Lung (tissue), 12 donors: ENCODE results near the gene C22orf31. TPM values are rescaled to one million over a fixed set of nuclear protein-coding genes. Genes with fewer than 3 reads are reported as not detected.

ENCODE experiments used
- ATAC-seq: fragments of 200-7000 bp; cut with Tn5 transposase; one replicate; pipeline ENCODE4 v1.9.1; 2020; ENCODE audit warnings: moderate number of reproducible peaks; ENCODE audit not compliant: insufficient read depth, low FRiP score
- DNase-seq, 3 donors: peaks; one replicate each; pipeline ENCODE4 v3.0.0-alpha.2; 2013 to 2017
- H3K27ac ChIP-seq, 2 donors: one replicate each; pipeline ENCODE4 v1.5.1; 2013; ENCODE audit warnings: mild to moderate bottlenecking in 2 of 2, moderate library complexity in 2 of 2, control low read depth in 1 of 2, inconsistent platforms in 1 of 2, low read depth in 1 of 2, low read length in 1 of 2
- H3K27me3 ChIP-seq, 3 donors: one replicate each; pipeline ENCODE4 v1.5.1; 2013; ENCODE audit warnings: low read length in 2 of 3; ENCODE audit not compliant: control insufficient read depth in 3 of 3, insufficient read depth in 3 of 3
- H3K36me3 ChIP-seq, 4 donors: one replicate each; pipeline ENCODE4 v1.5.1; 2013; ENCODE audit warnings: low read length in 4 of 4, mild to moderate bottlenecking in 1 of 4, moderate library complexity in 1 of 4; ENCODE audit not compliant: control insufficient read depth in 4 of 4, insufficient read depth in 4 of 4
- H3K4me1 ChIP-seq, 5 donors: one replicate each; pipeline ENCODE4 v1.5.1; 2013; ENCODE audit warnings: low read length in 5 of 5, mild to moderate bottlenecking in 2 of 5, moderate library complexity in 1 of 5; ENCODE audit not compliant: control insufficient read depth in 5 of 5, insufficient read depth in 5 of 5
- H3K4me3 ChIP-seq: one replicate; pipeline ENCODE4 v1.5.1; 2013; ENCODE audit warnings: mild to moderate bottlenecking, control low read depth, moderate library complexity
- H3K9ac ChIP-seq, 2 donors: one replicate each; pipeline ENCODE4 v1.5.1; 2013; ENCODE audit warnings: low read length in 2 of 2, control low read depth in 1 of 2; ENCODE audit not compliant: insufficient read depth in 1 of 2
- H3K9me3 ChIP-seq, 4 donors: one replicate each; pipeline ENCODE4 v1.5.1; 2013; ENCODE audit warnings: low read length in 3 of 4, mild to moderate bottlenecking in 1 of 4, moderate library complexity in 1 of 4; ENCODE audit not compliant: control insufficient read depth in 4 of 4, insufficient read depth in 3 of 4
- WGBS, 2 donors: extraction: QIAGEN DNeasy Blood & Tissue Kit; methylation state at CpG; one replicate each; pipeline ENCODE4 v1.1.7; 2013; 5-methylcytosine and 5-hydroxymethylcytosine counted together
- polyA plus RNA-seq, 2 donors: library from polyadenylated mRNA; stranded (reverse); fragments of 200-250 nt; gene quantifications; one replicate each; pipeline ENCODE4 v1.2.1, GENCODE V29; 2013
- total RNA-seq, 2 donors: library from RNA; depleted of rRNA in 1 of 2; stranded (reverse); fragments of >200 nt in 1 of 2; gene quantifications; one replicate each; pipeline ENCODE4 v1.2.1, GENCODE V29; 2014 to 2021
- TF ChIP-seq, protein P1 (sequence below): IDR thresholded peaks from 2 replicates; pipeline ENCODE4 v1.5.1; 2012; ENCODE audit warnings: mild to moderate bottlenecking; ENCODE audit errors: control extremely low read depth, extremely low read depth
- donor health status: control.
- donor health status: control.
- donor health status: Bipolar disorder and iron deficiency.
- donor health status: healthy.
- donor health status: DM: yes; HTN: yes; CAD: no.

The C22orf31 gene
- total and polyA plus RNA-seq, 4 donors: 0.07 to 0.30 TPM; not detected in 2

DNA sequence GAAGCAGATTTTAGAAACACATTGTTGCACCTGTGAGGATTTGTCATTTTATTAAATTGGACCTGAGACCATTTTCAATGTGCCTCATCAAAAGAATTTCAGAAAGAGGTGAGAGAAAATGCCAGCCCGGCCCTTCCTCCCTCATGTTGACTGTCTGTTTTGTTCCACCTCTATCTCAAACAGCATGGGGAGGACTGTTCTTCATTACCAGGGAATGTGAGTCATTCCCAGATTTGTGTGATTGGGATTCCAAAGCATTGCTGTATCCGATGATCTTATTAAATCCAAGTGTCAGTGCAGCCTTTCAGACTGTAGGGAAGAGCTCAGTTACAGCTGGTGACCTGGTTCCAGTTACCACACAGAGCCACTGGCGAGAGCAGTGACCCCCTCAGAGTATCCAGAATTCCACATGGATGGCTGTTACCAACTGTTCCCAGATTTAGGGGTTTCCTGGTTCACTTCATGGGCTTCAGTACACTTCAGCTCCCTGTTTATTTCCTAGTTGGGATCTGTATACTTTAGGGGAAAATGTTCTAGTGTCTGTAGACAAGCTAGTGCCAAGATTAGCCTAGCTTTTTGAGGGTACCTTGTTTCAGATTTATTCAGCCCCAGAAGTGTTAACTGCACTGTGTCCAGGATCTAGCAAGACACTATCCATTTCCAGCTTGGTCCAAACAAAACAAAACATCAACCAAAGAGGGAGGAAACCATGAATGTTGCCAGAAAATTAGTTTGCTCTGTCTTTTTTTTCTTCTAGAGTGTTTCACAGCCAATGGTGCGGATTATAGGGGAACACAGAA lies 32.1 kb upstream of the C22orf31 start:
- H3K36me3 ChIP-seq: peaks cover 0 to 9% (median 0%) of the 10 kb centered on the region in 4 donors
- H3K9ac ChIP-seq: no peak overlapping the region
- DNase-seq: peak; percentile 45 to 90 (median 87)
- no peaks in the 10 kb centered on the region for H3K9me3 ChIP-seq
- H3K4me1 ChIP-seq: peaks cover 3 to 45% (median 44%) of the 10 kb centered on the region in 5 donors
- H3K4me3 ChIP-seq: no peak overlapping the region
- no peak overlapping the region for H3K27ac ChIP-seq
- no peaks in the 10 kb centered on the region for H3K27me3 ChIP-seq
- WGBS, 2 donors: 73 to 86% methylated on average over 4 of the region's 4 CpGs
- no peak for ATAC-seq
- TF ChIP-seq, protein P1, sequence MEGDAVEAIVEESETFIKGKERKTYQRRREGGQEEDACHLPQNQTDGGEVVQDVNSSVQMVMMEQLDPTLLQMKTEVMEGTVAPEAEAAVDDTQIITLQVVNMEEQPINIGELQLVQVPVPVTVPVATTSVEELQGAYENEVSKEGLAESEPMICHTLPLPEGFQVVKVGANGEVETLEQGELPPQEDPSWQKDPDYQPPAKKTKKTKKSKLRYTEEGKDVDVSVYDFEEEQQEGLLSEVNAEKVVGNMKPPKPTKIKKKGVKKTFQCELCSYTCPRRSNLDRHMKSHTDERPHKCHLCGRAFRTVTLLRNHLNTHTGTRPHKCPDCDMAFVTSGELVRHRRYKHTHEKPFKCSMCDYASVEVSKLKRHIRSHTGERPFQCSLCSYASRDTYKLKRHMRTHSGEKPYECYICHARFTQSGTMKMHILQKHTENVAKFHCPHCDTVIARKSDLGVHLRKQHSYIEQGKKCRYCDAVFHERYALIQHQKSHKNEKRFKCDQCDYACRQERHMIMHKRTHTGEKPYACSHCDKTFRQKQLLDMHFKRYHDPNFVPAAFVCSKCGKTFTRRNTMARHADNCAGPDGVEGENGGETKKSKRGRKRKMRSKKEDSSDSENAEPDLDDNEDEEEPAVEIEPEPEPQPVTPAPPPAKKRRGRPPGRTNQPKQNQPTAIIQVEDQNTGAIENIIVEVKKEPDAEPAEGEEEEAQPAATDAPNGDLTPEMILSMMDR: no peak

DNA sequence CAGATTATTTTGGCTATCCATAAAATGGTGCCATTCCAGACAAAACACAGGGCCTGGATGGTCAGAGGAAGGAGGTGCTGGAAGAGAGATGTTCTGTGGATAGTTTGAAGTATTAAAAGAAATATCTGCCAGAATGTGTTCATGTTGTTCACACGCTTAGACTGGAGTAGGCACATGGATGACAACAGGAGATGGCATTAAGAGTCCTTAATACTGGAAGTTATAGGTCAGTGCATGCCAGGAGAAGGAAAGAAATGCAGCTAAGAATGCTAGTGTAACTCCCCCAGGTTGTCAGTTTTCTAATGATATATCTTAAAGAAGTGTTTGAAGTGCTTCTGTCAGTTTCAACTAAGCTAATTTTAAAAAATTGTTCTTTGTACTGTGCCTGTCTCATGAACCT lies 31.4 kb upstream of the C22orf31 start:
- ATAC-seq (no peak), DNase-seq (no peak)
- H3K9ac ChIP-seq: no peak overlapping the region
- H3K27me3 ChIP-seq: no peaks in the 10 kb centered on the region
- H3K36me3 ChIP-seq: peaks cover 0 to 9% (median 0%) of the 10 kb centered on the region in 4 donors
- TF ChIP-seq, protein P1: no peak
- WGBS, 2 donors: 80 to 96% methylated on average over 1 of the region's 1 CpG
- no peak overlapping the region for H3K4me3 ChIP-seq
- peaks cover 3 to 46% (median 44%) of the 10 kb centered on the region in 5 donors for H3K4me1 ChIP-seq
- no peak overlapping the region for H3K27ac ChIP-seq
- no peaks in the 10 kb centered on the region for H3K9me3 ChIP-seq

DNA sequence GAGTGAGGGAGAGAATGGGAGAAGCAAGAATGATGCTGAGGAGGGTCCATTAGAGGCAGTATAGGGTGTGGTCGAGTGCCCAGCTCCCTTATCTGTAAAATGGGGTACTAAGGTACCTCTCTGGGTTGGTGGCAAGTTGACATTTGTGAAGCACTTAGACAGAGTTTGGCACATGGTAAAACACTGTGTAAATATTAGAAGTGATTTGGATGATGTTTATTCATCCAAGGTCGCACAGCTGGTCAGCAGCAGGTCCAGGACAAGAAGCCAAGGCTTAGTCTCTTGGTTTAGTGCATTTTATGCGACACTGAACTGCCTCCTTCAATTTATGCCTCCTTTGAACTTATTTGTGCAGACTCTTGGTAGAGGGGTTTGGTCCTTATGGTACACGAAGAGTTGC lies 30.6 kb upstream of the C22orf31 start:
- H3K4me3 ChIP-seq: no peak overlapping the region
- H3K27ac ChIP-seq: no peak overlapping the region

More for the DNA sequence above, 30.6 kb upstream of the C22orf31 start:
- no peaks in the 10 kb centered on the region for H3K9me3 ChIP-seq
- peaks cover 0 to 9% (median 0%) of the 10 kb centered on the region in 4 donors for H3K36me3 ChIP-seq
- no peak for ATAC-seq
- H3K27me3 ChIP-seq: no peaks in the 10 kb centered on the region
- no peak overlapping the region for H3K9ac ChIP-seq
- WGBS, 2 donors: 63 to 74% methylated on average over 4 of the region's 4 CpGs
- no peak for DNase-seq
- TF ChIP-seq, protein P1: no peak
- peaks cover 3 to 46% (median 43%) of the 10 kb centered on the region in 5 donors for H3K4me1 ChIP-seq
